SK-N-MC (cell line): ENCODE measurements around the gene MLLT3.

Experiments used
- DNase-seq: peaks from one replicate; pipeline ENCODE4 v3.0.0-alpha.2; 2011; ENCODE audit warnings: low read depth, low spot score
- H3K27ac ChIP-seq: fragments of 200-600 bp; sonication (generic); 2 replicates; pipeline ENCODE4 v1.5.1; 2016; ENCODE audit warnings: mixed run types
- H3K36me3 ChIP-seq: fragments of 200-600 bp; sonication (generic); 2 replicates; pipeline ENCODE4 v1.6.1; 2017; ENCODE audit warnings: antibody characterized with exemption, low read length, mixed read lengths; ENCODE audit not compliant: insufficient read depth
- H3K4me3 ChIP-seq: fragments of 200-600 bp; sonication (generic); 2 replicates; pipeline ENCODE4 v1.5.1; 2016
- H3K9ac ChIP-seq: fragments of 200-600 bp; sonication (generic); 2 replicates; pipeline ENCODE4 v1.8.0; 2017; ENCODE audit warnings: mixed run types, mixed read lengths; ENCODE audit not compliant: insufficient read length
- H3K9me3 ChIP-seq: fragments of 200-600 bp; sonication (generic); 2 replicates; pipeline ENCODE4 v1.6.1; 2017; ENCODE audit warnings: low read depth, mild to moderate bottlenecking, antibody characterized with exemption, low read length, moderate library complexity, mixed read lengths
- EZH2 ChIP-seq: fragments of 200-600 bp; sonication (generic); IDR thresholded peaks from one replicate; pipeline ENCODE4 v1.6.1; 2017; ENCODE audit warnings: antibody characterized with exemption
- FOXP2 ChIP-seq: optimal IDR thresholded peaks from 2 replicates; pipeline ENCODE3; 2011; ENCODE audit warnings: mild to moderate bottlenecking, moderate library complexity; ENCODE audit not compliant: insufficient read depth; ENCODE audit errors: extremely low read length, control extremely low read depth
- POLR2AphosphoS5 ChIP-seq: IDR thresholded peaks from 2 replicates; pipeline ENCODE4 v1.6.1; 2012; ENCODE audit warnings: mild to moderate bottlenecking, low read depth, low read length, borderline replicate concordance

Gene MLLT3

GRCh38 chr9:20376731-20377375 lies 245.4 kb downstream of the MLLT3 start:
- no peak for DNase-seq

DNA sequence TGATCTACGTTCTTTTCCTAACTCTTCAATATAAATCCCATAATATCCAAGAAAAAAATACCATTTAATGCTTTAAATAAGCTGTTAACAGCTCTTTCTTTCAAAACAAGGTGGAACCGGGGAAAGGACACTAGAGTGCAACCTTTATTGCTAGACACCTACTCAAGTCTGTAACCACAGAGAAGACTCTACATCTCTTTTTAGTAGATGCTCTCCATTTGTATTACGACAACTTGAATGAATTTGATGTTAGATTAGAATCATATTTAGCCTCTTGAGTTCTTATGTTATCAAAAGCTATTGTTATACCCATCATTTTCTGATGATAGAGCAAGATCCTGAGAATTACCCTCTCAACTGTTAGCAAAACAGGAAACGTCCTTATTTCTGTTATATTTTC lies 246.3 kb downstream of the MLLT3 start:
- Histone ChIP-seq H3K27ac (no peak overlapping the region), H3K4me3 (no peak overlapping the region), H3K9me3 (no peaks in the 10 kb centered on the region), H3K9ac (no peak overlapping the region), H3K36me3 (no peaks in the 10 kb centered on the region)
- TF ChIP-seq EZH2 (no peak), POLR2AphosphoS5 (no peak), FOXP2 (no peak)
- DNase-seq = no peak

More at GRCh38 chr9:20376731-20377375, 245.4 kb downstream of the MLLT3 start:
- TF ChIP-seq EZH2 = no peak
- no peak for TF ChIP-seq POLR2AphosphoS5
- H3K4me3 ChIP-seq = no peak overlapping the region
- H3K36me3 ChIP-seq = no peaks in the 10 kb centered on the region
- H3K9me3 ChIP-seq = no peaks in the 10 kb centered on the region
- no peak overlapping the region for H3K27ac ChIP-seq
- no peak overlapping the region for H3K9ac ChIP-seq

GRCh38 chr9:20373263-20373662 lies 249.0 kb downstream of the MLLT3 start:
- H3K27ac ChIP-seq = no peak overlapping the region

DNA sequence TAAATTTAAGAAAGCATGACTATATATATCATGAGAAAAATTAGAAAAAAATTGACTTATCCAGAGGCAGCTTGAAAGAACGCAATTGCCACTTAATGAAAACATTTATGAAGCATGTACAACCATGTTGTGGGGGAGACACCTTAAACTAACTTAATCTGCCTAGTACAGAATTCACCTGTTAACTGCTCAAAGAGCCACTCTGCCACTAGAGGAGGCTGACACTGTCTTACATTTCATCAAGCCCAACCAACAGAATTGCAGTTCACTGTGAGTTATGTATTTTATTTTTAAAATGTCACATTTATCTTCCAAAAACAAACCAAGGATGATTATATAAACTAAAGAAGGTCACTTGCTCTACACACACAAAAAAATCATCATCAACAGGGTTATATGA lies 252.9 kb downstream of the MLLT3 start:
- Histone ChIP-seq H3K9me3 (no peaks in the 10 kb centered on the region), H3K36me3 (no peaks in the 10 kb centered on the region), H3K4me3 (no peak overlapping the region), H3K27ac (no peak overlapping the region), H3K9ac (no peak overlapping the region)
- DNase-seq = no peak
- TF ChIP-seq EZH2 (no peak), FOXP2 (no peak), POLR2AphosphoS5 (no peak)

More at GRCh38 chr9:20373263-20373662, 249.0 kb downstream of the MLLT3 start:
- no peaks in the 10 kb centered on the region for H3K9me3 ChIP-seq
- H3K4me3 ChIP-seq = no peak overlapping the region
- no peak for TF ChIP-seq EZH2
- no peak for TF ChIP-seq FOXP2
- no peak for TF ChIP-seq POLR2AphosphoS5
- no peaks in the 10 kb centered on the region for H3K36me3 ChIP-seq
- no peak for DNase-seq
- no peak overlapping the region for H3K9ac ChIP-seq

GRCh38 chr9:20367855-20368254 lies 254.4 kb downstream of the MLLT3 start:
- no peaks in the 10 kb centered on the region for H3K9me3 ChIP-seq
- DNase-seq = no peak
- no peak overlapping the region for H3K9ac ChIP-seq
- no peak overlapping the region for H3K4me3 ChIP-seq
- no peak overlapping the region for H3K27ac ChIP-seq
- H3K36me3 ChIP-seq = peaks cover 6% of the 10 kb centered on the region; the same call in 1 of the 2 replicates
- TF ChIP-seq POLR2AphosphoS5 = no peak
- TF ChIP-seq FOXP2 = no peak
- no peak for TF ChIP-seq EZH2

DNA sequence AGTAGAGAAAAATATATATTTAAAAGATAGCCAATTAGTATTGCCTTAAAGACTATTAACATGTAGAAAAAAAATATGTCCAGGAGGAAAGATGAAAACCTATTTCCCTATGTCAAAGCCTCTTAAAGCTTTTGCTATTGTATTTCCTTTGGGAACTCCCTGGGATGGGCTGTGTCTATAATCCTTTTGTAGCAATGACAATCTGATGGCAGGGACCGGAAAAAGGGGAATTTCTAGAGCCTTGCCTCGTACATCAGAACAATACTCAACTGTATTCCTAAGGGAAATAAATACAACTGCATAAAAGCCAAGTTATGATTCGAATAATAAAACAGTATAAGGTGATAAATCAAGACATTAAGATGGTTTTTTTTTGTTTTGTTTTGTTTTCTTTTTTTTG lies 257.3 kb downstream of the MLLT3 start:
- peaks cover 21% of the 10 kb centered on the region for H3K36me3 ChIP-seq
- no peaks in the 10 kb centered on the region for H3K9me3 ChIP-seq
- H3K4me3 ChIP-seq = no peak overlapping the region
- no peak overlapping the region for H3K27ac ChIP-seq
- no peak for DNase-seq
- no peak for TF ChIP-seq FOXP2
- no peak for TF ChIP-seq POLR2AphosphoS5
- no peak for TF ChIP-seq EZH2
- no peak overlapping the region for H3K9ac ChIP-seq

- no peaks in the 10 kb centered on the region for H3K9me3 ChIP-seq
- no peak overlapping the region for H3K27ac ChIP-seq
- TF ChIP-seq POLR2AphosphoS5 (no peak), FOXP2 (no peak), EZH2 (no peak)
- H3K9ac ChIP-seq = no peak overlapping the region
- H3K4me3 ChIP-seq = no peak overlapping the region
- DNase-seq = no peak
- H3K36me3 ChIP-seq = peaks cover 21% of the 10 kb centered on the region
Measured at GRCh38 chr9:20363233-20363632, 259.1 kb downstream of the MLLT3 start.

GRCh38 chr9:20361656-20362570 lies 260.4 kb downstream of the MLLT3 start:
- Histone ChIP-seq H3K36me3 (peaks cover 21% of the 10 kb centered on the region), H3K9ac (no peak overlapping the region), H3K27ac (no peak overlapping the region), H3K4me3 (no peak overlapping the region), H3K9me3 (no peaks in the 10 kb centered on the region)
- DNase-seq = no peak
- no peak for TF ChIP-seq POLR2AphosphoS5
- TF ChIP-seq EZH2 = no peak
- TF ChIP-seq FOXP2 = no peak
